ENCODE results near the gene DDAH1. TPM values are rescaled to one million over a fixed set of nuclear protein-coding genes. Genes with fewer than 3 reads are reported as not detected.
A peak's percentile ranks its signal among the peaks of the same experiment; 100 is the strongest.

DDAH1 gene
- total RNA-seq, 1 experiment from 2014 or later = 65.9 TPM

GRCh38 chr1:85343612-85344255, 121.2 kb downstream of the DDAH1 start:
- H3K9ac ChIP-seq (ENCODE audit: low read length) = peak overlapping the region; percentile 18; the same call in 1 of the 2 replicates
- H3F3A ChIP-seq (ENCODE audit: low read length, unreplicated experiment) = no peaks in the 10 kb centered on the region
- DNase-seq (peak; percentile 77), ATAC-seq (peak; percentile 90)
- peak overlapping the region; percentile 27; the same call in 1 of the 2 replicates for H2AFZ ChIP-seq (ENCODE audit: low read length)
- no peaks in the 10 kb centered on the region for H3K9me3 ChIP-seq (ENCODE audit: low read length)
- no TSS peak for BruUV-seq (replicated peaks)
- CTCF ChIA-PET = interaction anchor here (0.6 to 1.5 kb wide), 13 partner anchors 13 to 267 kb away, joined by 3 to 9 read pairs (median 4); partner anchors contain the start of gene DDAH1
- intact Hi-C loops (cut with micrococcal nuclease) = loop anchor here (1.0 to 5.0 kb wide), 5 partner anchors 14 to 239 kb away; partner anchors contain the start of gene CCN1
- H3K4me1 ChIP-seq (ENCODE audit: insufficient read depth, low read length) = peaks cover 56% of the 10 kb centered on the region
- H3K4me2 ChIP-seq (ENCODE audit: low read length) = peak overlapping the region; percentile 60
- peaks cover 13% of the 10 kb centered on the region for H3K79me2 ChIP-seq (ENCODE audit: low read length)
- POLR2A ChIA-PET (ENCODE audit: unreplicated experiment) = interaction anchor here (0.6 to 1.3 kb wide), 8 partner anchors 13 to 264 kb away, joined by 3 to 9 read pairs (median 4); partner anchors contain the start of genes BCL10, CCN1 and DDAH1
- H3K9me2 ChIP-seq (replicated peaks; ENCODE audit: low read length) = no peaks in the 10 kb centered on the region
- peak overlapping the region; percentile 71 for H3K27ac ChIP-seq (ENCODE audit: low read length)
- no peaks in the 10 kb centered on the region for H4K20me1 ChIP-seq (ENCODE audit: low read length)
- peaks cover 6% of the 10 kb centered on the region for H3K36me3 ChIP-seq (ENCODE audit: low read depth, low read length)
- H3K27me3 ChIP-seq (ENCODE audit: low read length) = no peaks in the 10 kb centered on the region
- no peak for TF ChIP-seq EZH2phosphoT487 (IDR thresholded peaks at IDR 0.05; ENCODE audit: borderline replicate concordance, low read length)
- no peak for TF ChIP-seq EZH2 (IDR thresholded peaks at IDR 0.05; ENCODE audit: low read length, unreplicated experiment)
- TF ChIP-seq CTCF (conservative IDR thresholded peaks at IDR 0.05; ENCODE audit: low read depth, low read length) = no peak
- no peak overlapping the region for H3K4me3 ChIP-seq (ENCODE audit: low read length)

GRCh38 chr1:85343213-85343611, 121.7 kb downstream of the DDAH1 start:
- POLR2A ChIA-PET (ENCODE audit: unreplicated experiment) = interaction anchor here (0.6 to 1.3 kb wide), 6 partner anchors 13 to 238 kb away, joined by 3 to 9 read pairs (median 4); partner anchors contain the start of genes BCL10, CCN1 and DDAH1
- BruUV-seq (replicated peaks) = TSS peak; percentile 85
- peak overlapping the region; percentile 13; the same call in 1 of the 2 replicates for H3K9ac ChIP-seq (ENCODE audit: low read length)

More at GRCh38 chr1:85343213-85343611, 121.7 kb downstream of the DDAH1 start:
- Histone ChIP-seq H3K79me2 (ENCODE audit: low read length) (peaks cover 13% of the 10 kb centered on the region), H3K36me3 (ENCODE audit: low read depth, low read length) (peaks cover 3% of the 10 kb centered on the region), H4K20me1 (ENCODE audit: low read length) (no peaks in the 10 kb centered on the region), H3K9me3 (ENCODE audit: low read length) (no peaks in the 10 kb centered on the region), H3K27ac (ENCODE audit: low read length) (peak overlapping the region; percentile 71), H3K4me1 (ENCODE audit: insufficient read depth, low read length) (peaks cover 52% of the 10 kb centered on the region), H2AFZ (ENCODE audit: low read length) (no peak overlapping the region), H3K4me3 (ENCODE audit: low read length) (no peak overlapping the region), H3F3A (ENCODE audit: low read length, unreplicated experiment) (no peaks in the 10 kb centered on the region), H3K27me3 (ENCODE audit: low read length) (no peaks in the 10 kb centered on the region), H3K4me2 (ENCODE audit: low read length) (peak overlapping the region; percentile 60), H3K9me2 (replicated peaks; ENCODE audit: low read length) (no peaks in the 10 kb centered on the region)
- no peak for TF ChIP-seq EZH2 (IDR thresholded peaks at IDR 0.05; ENCODE audit: low read length, unreplicated experiment)
- no peak for TF ChIP-seq CTCF (conservative IDR thresholded peaks at IDR 0.05; ENCODE audit: low read depth, low read length)
- TF ChIP-seq EZH2phosphoT487 (IDR thresholded peaks at IDR 0.05; ENCODE audit: borderline replicate concordance, low read length) = no peak
- DNase-seq (no peak), ATAC-seq (no peak)
- intact Hi-C loops (cut with micrococcal nuclease) = loop anchor here (1.0 to 5.0 kb wide), 4 partner anchors 14 to 239 kb away; partner anchors contain the start of gene CCN1
- CTCF ChIA-PET = interaction anchor here (0.6 to 1.5 kb wide), 6 partner anchors 13 to 57 kb away, joined by 3 to 9 read pairs (median 4); no protein-coding TSS in a partner anchor

Data from PC-3 (cell line).